HG03571 (cell line): ENCODE results near the gene LYRM1.

Source experiments
- ATAC-seq: cut with Tn5 transposase; IDR thresholded peaks from one replicate; pipeline ENCODE4 v1.9.1; 2021; ENCODE audit not compliant: unreplicated experiment

LYRM1 gene

GRCh38 chr16:20871941-20872815 is 28.4 kb upstream of the LYRM1 start:
- no peak for ATAC-seq

GRCh38 chr16:20873331-20873730 is 27.2 kb upstream of the LYRM1 start:
- ATAC-seq = no peak

- no peak for ATAC-seq
These were observed 26.4 kb upstream of the LYRM1 start for GRCh38 chr16:20874088-20874581.

GRCh38 chr16:20875355-20875650 is 25.3 kb upstream of the LYRM1 start:
- no peak for ATAC-seq

GRCh38 chr16:20878682-20879147 is 21.9 kb upstream of the LYRM1 start:
- ATAC-seq = no peak

- no peak for ATAC-seq
These were observed 21.2 kb upstream of the LYRM1 start for GRCh38 chr16:20879175-20880040.

- ATAC-seq = no peak
These were observed 19.6 kb upstream of the LYRM1 start for GRCh38 chr16:20880867-20881502.

- ATAC-seq = no peak
These were observed 19.1 kb upstream of the LYRM1 start for GRCh38 chr16:20881503-20881878.

GRCh38 chr16:20883554-20884239 is 16.9 kb upstream of the LYRM1 start:
- no peak for ATAC-seq

- no peak for ATAC-seq
These were observed 16.4 kb upstream of the LYRM1 start for GRCh38 chr16:20884240-20884556.

- no peak for ATAC-seq
These were observed 14.3 kb upstream of the LYRM1 start for GRCh38 chr16:20886320-20886719.

GRCh38 chr16:20887207-20887606 is 13.4 kb upstream of the LYRM1 start:
- no peak for ATAC-seq

- ATAC-seq = no peak
These were observed 10.8 kb upstream of the LYRM1 start for GRCh38 chr16:20889625-20890275.

- no peak for ATAC-seq
These were observed 6.2 kb upstream of the LYRM1 start for GRCh38 chr16:20894388-20894787.

- ATAC-seq = no peak
These were observed 3.2 kb upstream of the LYRM1 start for GRCh38 chr16:20897253-20897897.

- ATAC-seq = no peak
These were observed 2.6 kb upstream of the LYRM1 start for GRCh38 chr16:20897922-20898321.

- no peak for ATAC-seq
These were observed 1.5 kb upstream of the LYRM1 start for GRCh38 chr16:20899071-20899470.

GRCh38 chr16:20899477-20900298 is 883 bp upstream of the LYRM1 start:
- ATAC-seq = no peak

GRCh38 chr16:20901068-20901435 is 481 bp downstream of the LYRM1 start:
- no peak for ATAC-seq
